Measurements from ENCODE around the gene ERO1B. TPM values are rescaled to one million over a fixed set of nuclear protein-coding genes. Genes with fewer than 3 reads are reported as not detected.

ERO1B gene
- total RNA-seq, 1 donor: 2.9 TPM

DNA sequence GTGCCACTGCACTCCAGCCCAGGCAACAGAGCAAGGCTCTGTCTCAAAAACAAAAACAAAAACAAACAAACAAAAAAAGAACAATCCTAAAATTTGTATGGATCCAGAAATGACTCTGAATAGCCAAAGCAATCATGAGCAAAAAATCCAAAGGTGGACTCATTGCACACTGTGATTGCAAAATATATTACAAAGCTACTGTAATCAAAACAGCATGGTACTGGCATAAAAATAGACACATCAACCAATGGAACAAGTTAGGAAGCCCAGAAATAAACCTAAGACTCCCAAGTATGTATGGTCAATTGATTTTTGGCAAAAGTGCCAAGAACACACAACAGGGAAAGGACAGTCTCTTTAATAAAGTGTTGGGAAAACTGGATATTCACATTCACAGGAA, 19.9 kb downstream of the ERO1B start:
- no peak overlapping the region for H3K4me3 ChIP-seq (ENCODE audit: insufficient read depth, low read length)
- no peak overlapping the region for H2AFZ ChIP-seq (ENCODE audit: low read length)
- H4K20me1 ChIP-seq (ENCODE audit: insufficient read depth, low read length): no peaks in the 10 kb centered on the region
- TF ChIP-seq, protein P1, sequence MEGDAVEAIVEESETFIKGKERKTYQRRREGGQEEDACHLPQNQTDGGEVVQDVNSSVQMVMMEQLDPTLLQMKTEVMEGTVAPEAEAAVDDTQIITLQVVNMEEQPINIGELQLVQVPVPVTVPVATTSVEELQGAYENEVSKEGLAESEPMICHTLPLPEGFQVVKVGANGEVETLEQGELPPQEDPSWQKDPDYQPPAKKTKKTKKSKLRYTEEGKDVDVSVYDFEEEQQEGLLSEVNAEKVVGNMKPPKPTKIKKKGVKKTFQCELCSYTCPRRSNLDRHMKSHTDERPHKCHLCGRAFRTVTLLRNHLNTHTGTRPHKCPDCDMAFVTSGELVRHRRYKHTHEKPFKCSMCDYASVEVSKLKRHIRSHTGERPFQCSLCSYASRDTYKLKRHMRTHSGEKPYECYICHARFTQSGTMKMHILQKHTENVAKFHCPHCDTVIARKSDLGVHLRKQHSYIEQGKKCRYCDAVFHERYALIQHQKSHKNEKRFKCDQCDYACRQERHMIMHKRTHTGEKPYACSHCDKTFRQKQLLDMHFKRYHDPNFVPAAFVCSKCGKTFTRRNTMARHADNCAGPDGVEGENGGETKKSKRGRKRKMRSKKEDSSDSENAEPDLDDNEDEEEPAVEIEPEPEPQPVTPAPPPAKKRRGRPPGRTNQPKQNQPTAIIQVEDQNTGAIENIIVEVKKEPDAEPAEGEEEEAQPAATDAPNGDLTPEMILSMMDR (IDR thresholded peaks at IDR 0.05; ENCODE audit: extremely low read depth, low read depth, low read length): no peak
- no peak overlapping the region for H3K27ac ChIP-seq (ENCODE audit: low read depth, low read length)
- H3K27me3 ChIP-seq (ENCODE audit: insufficient read depth, low read length): no peaks in the 10 kb centered on the region
- DNase-seq (ENCODE audit: insufficient read length, low spot score, missing footprints): no peak
- no peaks in the 10 kb centered on the region for H3K36me3 ChIP-seq (ENCODE audit: insufficient read depth, low read length)
- H3K4me2 ChIP-seq (ENCODE audit: insufficient read depth, low read length): no peak overlapping the region
- H3K79me2 ChIP-seq (ENCODE audit: insufficient read depth, low read length): no peaks in the 10 kb centered on the region
- no peaks in the 10 kb centered on the region for H3K4me1 ChIP-seq (ENCODE audit: insufficient read depth, low read length)
- H3K9me3 ChIP-seq (ENCODE audit: low read depth, low read length): no peaks in the 10 kb centered on the region

DNA sequence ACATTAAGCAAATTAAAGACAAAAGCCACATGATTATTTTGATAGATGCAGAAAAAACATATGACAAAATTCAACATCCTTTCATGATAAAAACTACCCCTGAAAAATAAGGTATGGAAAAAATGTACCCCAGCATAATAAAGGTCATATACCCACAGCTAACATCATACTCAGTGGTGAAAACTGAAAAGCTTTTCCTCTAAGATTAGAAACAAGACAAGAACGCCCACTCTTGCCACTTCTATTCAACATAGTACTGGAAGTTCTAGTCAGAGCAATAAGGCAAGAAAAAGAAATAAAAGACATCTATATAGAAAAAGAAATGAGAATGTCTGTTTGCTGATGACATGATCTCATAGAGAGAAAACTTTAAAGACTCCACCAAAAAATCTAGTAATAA, 20.7 kb downstream of the ERO1B start:
- no peaks in the 10 kb centered on the region for H3K79me2 ChIP-seq (ENCODE audit: insufficient read depth, low read length)
- H2AFZ ChIP-seq (ENCODE audit: low read length): no peak overlapping the region
- H3K36me3 ChIP-seq (ENCODE audit: insufficient read depth, low read length): no peaks in the 10 kb centered on the region
- H3K27ac ChIP-seq (ENCODE audit: low read depth, low read length): no peak overlapping the region
- H3K27me3 ChIP-seq (ENCODE audit: insufficient read depth, low read length): no peaks in the 10 kb centered on the region
- no peaks in the 10 kb centered on the region for H3K4me1 ChIP-seq (ENCODE audit: insufficient read depth, low read length)
- DNase-seq (ENCODE audit: insufficient read length, low spot score, missing footprints): no peak
- no peaks in the 10 kb centered on the region for H4K20me1 ChIP-seq (ENCODE audit: insufficient read depth, low read length)
- H3K4me3 ChIP-seq (ENCODE audit: insufficient read depth, low read length): no peak overlapping the region
- H3K4me2 ChIP-seq (ENCODE audit: insufficient read depth, low read length): no peak overlapping the region
- TF ChIP-seq, protein P1 (IDR thresholded peaks at IDR 0.05; ENCODE audit: extremely low read depth, low read depth, low read length): no peak
- H3K9me3 ChIP-seq (ENCODE audit: low read depth, low read length): no peaks in the 10 kb centered on the region

DNA sequence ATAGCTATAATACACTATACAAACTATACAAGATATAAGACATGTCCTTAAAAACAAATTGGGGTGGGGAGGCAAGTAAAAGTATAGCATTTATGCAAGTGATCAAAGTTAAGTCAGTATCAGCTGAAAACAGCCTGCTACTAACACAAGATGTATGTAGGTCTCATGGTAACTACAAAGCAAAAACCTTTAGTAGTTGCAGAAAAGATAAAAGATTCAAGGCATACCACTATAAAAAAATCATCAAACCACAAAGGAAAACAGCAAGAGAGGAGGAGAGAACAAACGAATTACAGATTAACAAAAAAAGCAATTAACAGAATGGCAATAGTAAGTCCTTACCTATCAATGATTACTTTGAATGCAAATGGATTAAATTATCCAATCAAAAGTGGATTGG, 22.7 kb downstream of the ERO1B start:
- TF ChIP-seq, protein P1 (IDR thresholded peaks at IDR 0.05; ENCODE audit: extremely low read depth, low read depth, low read length): no peak

DNA sequence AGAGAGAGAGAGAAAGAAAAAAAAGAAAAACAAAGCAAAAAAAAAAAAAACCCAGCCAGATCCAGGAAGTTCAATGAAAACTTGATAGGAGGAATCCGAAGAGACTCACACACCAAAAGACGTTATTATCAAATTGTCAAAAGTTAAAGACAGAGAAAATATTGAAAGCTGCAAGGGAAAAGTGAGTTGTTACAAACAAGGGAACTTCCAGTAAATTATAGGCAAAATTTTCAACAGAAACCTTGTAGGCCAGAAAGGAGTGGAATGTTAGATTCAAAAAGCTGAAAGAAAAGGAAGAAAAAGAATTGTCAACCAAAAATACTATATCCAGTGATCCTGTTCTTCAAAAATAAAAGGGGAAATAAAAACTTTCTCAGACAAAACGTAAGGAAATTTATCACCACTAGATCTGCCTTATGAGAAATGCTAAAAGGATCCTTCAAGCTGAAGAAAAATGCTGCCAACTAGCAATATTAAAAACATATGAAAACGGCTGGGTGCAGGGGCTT, 23.6 kb downstream of the ERO1B start:
- TF ChIP-seq, protein P1 (IDR thresholded peaks at IDR 0.05; ENCODE audit: extremely low read depth, low read depth, low read length): no peak
- H3K4me3 ChIP-seq (ENCODE audit: insufficient read depth, low read length): no peak overlapping the region
- no peaks in the 10 kb centered on the region for H3K27me3 ChIP-seq (ENCODE audit: insufficient read depth, low read length)
- H3K4me2 ChIP-seq (ENCODE audit: insufficient read depth, low read length): no peak overlapping the region
- H3K79me2 ChIP-seq (ENCODE audit: insufficient read depth, low read length): no peaks in the 10 kb centered on the region
- no peaks in the 10 kb centered on the region for H3K9me3 ChIP-seq (ENCODE audit: low read depth, low read length)
- H3K36me3 ChIP-seq (ENCODE audit: insufficient read depth, low read length): no peaks in the 10 kb centered on the region
- H3K27ac ChIP-seq (ENCODE audit: low read depth, low read length): no peak overlapping the region
- no peak for DNase-seq (ENCODE audit: insufficient read length, low spot score, missing footprints)
- H3K4me1 ChIP-seq (ENCODE audit: insufficient read depth, low read length): no peaks in the 10 kb centered on the region
- H4K20me1 ChIP-seq (ENCODE audit: insufficient read depth, low read length): no peaks in the 10 kb centered on the region
- H2AFZ ChIP-seq (ENCODE audit: low read length): no peak overlapping the region

More for the DNA sequence above, 22.7 kb downstream of the ERO1B start:
- no peak overlapping the region for H2AFZ ChIP-seq (ENCODE audit: low read length)
- DNase-seq (ENCODE audit: insufficient read length, low spot score, missing footprints): no peak
- H3K27ac ChIP-seq (ENCODE audit: low read depth, low read length): no peak overlapping the region
- H3K4me1 ChIP-seq (ENCODE audit: insufficient read depth, low read length): no peaks in the 10 kb centered on the region
- H3K36me3 ChIP-seq (ENCODE audit: insufficient read depth, low read length): no peaks in the 10 kb centered on the region
- H4K20me1 ChIP-seq (ENCODE audit: insufficient read depth, low read length): no peaks in the 10 kb centered on the region
- no peak overlapping the region for H3K4me2 ChIP-seq (ENCODE audit: insufficient read depth, low read length)
- no peaks in the 10 kb centered on the region for H3K27me3 ChIP-seq (ENCODE audit: insufficient read depth, low read length)
- no peak overlapping the region for H3K4me3 ChIP-seq (ENCODE audit: insufficient read depth, low read length)
- H3K9me3 ChIP-seq (ENCODE audit: low read depth, low read length): no peaks in the 10 kb centered on the region
- H3K79me2 ChIP-seq (ENCODE audit: insufficient read depth, low read length): no peaks in the 10 kb centered on the region
